OCI-LY7 (cell line): ENCODE measurements around the gene ORC6.

Experiments used
- CTCF ChIP-seq: fragments of 200-600 bp; sonication (generic); conservative IDR thresholded peaks from 2 replicates; pipeline ENCODE4 v1.5.1; 2014; ENCODE audit warnings: mild to moderate bottlenecking, antibody characterized with exemption, low read length, moderate library complexity, mixed read lengths
- EZH2phosphoT487 ChIP-seq: fragments of 200-600 bp; sonication (generic); IDR thresholded peaks from 2 replicates; pipeline ENCODE4 v1.6.1; 2018; ENCODE audit warnings: low read depth, borderline replicate concordance, mild to moderate bottlenecking, mixed run types, antibody characterized with exemption, low read length, moderate library complexity, mixed read lengths

GRCh38 chr16:46712911-46713310 lies 23.5 kb downstream of the ORC6 start:
- TF ChIP-seq CTCF, result no peak
- no peak for TF ChIP-seq EZH2phosphoT487
